ENCODE measurements around the gene CCDC85A. TPM values are rescaled to one million over a fixed set of nuclear protein-coding genes. Genes with fewer than 3 reads are reported as not detected.

Gene CCDC85A
- total and polyA plus RNA-seq, 2 of the 8 experiments (the other 6 are each of a cell fraction or from before 2014, with no cell fraction given), result 0.20 TPM; not detected in 1

- H3K9me3 ChIP-seq (ENCODE audit: insufficient read depth in 2 of 2, low read depth in 1 of 2, low read length in 1 of 2), result no peaks in the 10 kb centered on the region
- H3K27ac ChIP-seq (ENCODE audit: low read depth, low read length), result no peak overlapping the region
- no peaks in the 10 kb centered on the region for H3K79me2 ChIP-seq (ENCODE audit: control insufficient read depth in 1 of 2, insufficient read depth in 2 of 2, low read length in 2 of 2)
- no peak overlapping the region for H2AK5ac ChIP-seq (ENCODE audit: low read depth, low read length)
- 100% methylated on average over 2 of the region's 2 CpGs; no CpG with 5 or more reads in 1 of the 2 experiments for WGBS, 2 experiments (ENCODE audit: extremely low coverage in 1 of 2, insufficient coverage in 1 of 2, insufficient read length in 1 of 2, insufficient replicate concordance in 2 of 2, low coverage in 1 of 2, low lambda C conversion rate in 2 of 2, missing lambda C conversion rate in 1 of 2)
- no peak overlapping the region for H3K4me3 ChIP-seq (ENCODE audit: extremely low read depth in 1 of 4, insufficient read depth in 2 of 4, low read depth in 3 of 4, low read length in 4 of 4)
- DNase-seq (ENCODE audit: low read depth in 1 of 2, low spot score in 2 of 2) (no peak), FAIRE-seq (no peak)
- H3K4ac ChIP-seq (replicated peaks; ENCODE audit: insufficient read length, low read depth, low read length), result no peak overlapping the region
- no peak overlapping the region for H3K9ac ChIP-seq (replicated peaks in 1 of 4; ENCODE audit: extremely low read depth in 1 of 4, low read depth in 3 of 4, low read length in 3 of 4)
- H3K27me3 ChIP-seq (replicated peaks in 1 of 4; ENCODE audit: control insufficient read depth in 3 of 4, extremely low read depth in 1 of 4, insufficient read depth in 3 of 4, low read length in 3 of 4), result no peaks in the 10 kb centered on the region
- H3K4me2 ChIP-seq (ENCODE audit: insufficient read depth in 1 of 2, low read depth in 2 of 2, low read length in 2 of 2), result no peak overlapping the region
- H2BK15ac ChIP-seq (ENCODE audit: low read length), result no peak overlapping the region
- H3K18ac ChIP-seq (ENCODE audit: extremely low read depth, low read length), result no peak overlapping the region
- H2AFZ ChIP-seq (ENCODE audit: low read length), result no peak overlapping the region
- CTCF ChIA-PET (ENCODE audit: partially characterized antibody), result no interaction called here
- no peak overlapping the region for H2BK120ac ChIP-seq (replicated peaks; ENCODE audit: low read depth, low read length)
- no peaks in the 10 kb centered on the region for H4K20me1 ChIP-seq (replicated peaks in 1 of 2; ENCODE audit: control insufficient read depth in 1 of 2, insufficient read depth in 2 of 2, low read length in 2 of 2)
- no peaks in the 10 kb centered on the region for H3K4me1 ChIP-seq (replicated peaks in 1 of 4; ENCODE audit: control insufficient read depth in 3 of 4, insufficient read depth in 4 of 4, low read length in 3 of 4)
- POLR2A ChIA-PET (ENCODE audit: partially characterized antibody), result no interaction called here
- no peak overlapping the region for H3K56ac ChIP-seq (replicated peaks; ENCODE audit: insufficient read length, low read depth, low read length)
- H3K14ac ChIP-seq (ENCODE audit: insufficient read length), result no peak overlapping the region
- no peak overlapping the region for H4K8ac ChIP-seq (ENCODE audit: extremely low read depth, insufficient read depth, low read length)
- no peak overlapping the region for H3K23ac ChIP-seq (ENCODE audit: insufficient read length)
- no peaks in the 10 kb centered on the region for H3K79me1 ChIP-seq (ENCODE audit: low read depth, low read length)
- no peak overlapping the region for H2BK20ac ChIP-seq (ENCODE audit: low read length)
- no peak overlapping the region for H4K5ac ChIP-seq (ENCODE audit: insufficient read length, low read depth, low read length)
- no peak overlapping the region for H2BK12ac ChIP-seq (ENCODE audit: low read depth, low read length)
- TF ChIP-seq HDAC2 (IDR thresholded peaks at IDR 0.05; ENCODE audit: borderline replicate concordance in 1 of 2, low read depth in 2 of 2, low read length in 2 of 2) (no peak), RFX5 (IDR thresholded peaks at IDR 0.05; ENCODE audit: borderline replicate concordance, low read depth, low read length) (no peak), BACH1 (IDR thresholded peaks at IDR 0.05; ENCODE audit: low read length) (no peak), POU5F1 (IDR thresholded peaks at IDR 0.05; ENCODE audit: low read depth, low read length) (no peak), KDM4A (IDR thresholded peaks at IDR 0.05; ENCODE audit: low read depth, low read length, severe bottlenecking) (no peak), TAF7 (optimal IDR thresholded peaks at IDR 0.05; ENCODE audit: borderline replicate concordance, low read depth, low read length) (no peak), CBX8 (IDR thresholded peaks at IDR 0.05; ENCODE audit: borderline replicate concordance, low read depth, low read length) (no peak), ZNF274 (IDR thresholded peaks at IDR 0.05; ENCODE audit: borderline replicate concordance, extremely low read depth, low read length) (no peak), KDM1A (IDR thresholded peaks at IDR 0.05; ENCODE audit: borderline replicate concordance, low read length) (no peak), EZH2 (IDR thresholded peaks at IDR 0.05; ENCODE audit: low read depth, low read length, severe bottlenecking) (no peak), BRCA1 (IDR thresholded peaks at IDR 0.05; ENCODE audit: low read depth, low read length) (no peak)
- no peaks in the 10 kb centered on the region for H3K36me3 ChIP-seq (ENCODE audit: control insufficient read depth in 2 of 4, insufficient read depth in 4 of 4, low read length in 3 of 4)
- no peak overlapping the region for H2BK5ac ChIP-seq (ENCODE audit: low read depth, low read length)
- no peak overlapping the region for H4K91ac ChIP-seq (replicated peaks; ENCODE audit: insufficient read length, low read length)
- H3K23me2 ChIP-seq (ENCODE audit: low read depth, low read length), result no peaks in the 10 kb centered on the region
These were observed 66.5 kb downstream of the CCDC85A start for GRCh38 chr2:56250153-56250729.

All from H1 (cell line).